Activated naive CD4-positive, alpha-beta T cell treated with anti-CD3 and anti-CD28 coated beads for 36 hours (primary cell): Measurements from ENCODE around the gene SAMD4A. TPM values are rescaled to one million over a fixed set of nuclear protein-coding genes. Genes with fewer than 3 reads are reported as not detected.
A peak's percentile ranks its signal among the peaks of the same experiment; 100 is the strongest.

ENCODE experiments used
- CTCF ChIA-PET: fragments of 350-600 bp; sonication (Branson Sonifier 250); formaldehyde crosslinking; loops from one replicate; lab custom pipeline; 2021; ENCODE audit warnings: antibody characterized with exemption; lab: Charles Lee
- DNase-seq: peaks from one replicate; pipeline ENCODE4 v3.0.0-alpha.2; 2020
- H3K27ac Mint-ChIP-seq: one replicate; pipeline ENCODE4 v1.8.0; 2021; ENCODE audit warnings: mild to moderate bottlenecking, mixed read lengths
- H3K27me3 Mint-ChIP-seq: one replicate; pipeline ENCODE4 v1.8.0; 2021; ENCODE audit warnings: low read depth, mixed read lengths
- H3K36me3 Mint-ChIP-seq: one replicate; pipeline ENCODE4 v1.8.0; 2021; ENCODE audit warnings: low read depth, mixed read lengths
- H3K4me1 Mint-ChIP-seq: one replicate; pipeline ENCODE4 v1.8.0; 2021; ENCODE audit warnings: low read depth, mixed read lengths
- H3K4me3 Mint-ChIP-seq: one replicate; pipeline ENCODE4 v1.8.0; 2021; ENCODE audit warnings: mild to moderate bottlenecking, moderate library complexity, mixed read lengths
- H3K9me3 Mint-ChIP-seq: one replicate; pipeline ENCODE4 v1.8.0; 2021; ENCODE audit warnings: mixed read lengths
- intact Hi-C: fragments of 100-400 bp; cut with micrococcal nuclease; formaldehyde crosslinking; loops from one replicate; pipeline ENCODE4 v1.15.1; 2023
- total RNA-seq, 2 experiments: library from RNA; stranded (reverse); gene quantifications; one replicate each; pipeline ENCODE4 v1.2.3, GENCODE V29; 2021

The SAMD4A gene
- total RNA-seq, 2 experiments from 2014 or later, result 4.7 to 4.9 TPM

DNA sequence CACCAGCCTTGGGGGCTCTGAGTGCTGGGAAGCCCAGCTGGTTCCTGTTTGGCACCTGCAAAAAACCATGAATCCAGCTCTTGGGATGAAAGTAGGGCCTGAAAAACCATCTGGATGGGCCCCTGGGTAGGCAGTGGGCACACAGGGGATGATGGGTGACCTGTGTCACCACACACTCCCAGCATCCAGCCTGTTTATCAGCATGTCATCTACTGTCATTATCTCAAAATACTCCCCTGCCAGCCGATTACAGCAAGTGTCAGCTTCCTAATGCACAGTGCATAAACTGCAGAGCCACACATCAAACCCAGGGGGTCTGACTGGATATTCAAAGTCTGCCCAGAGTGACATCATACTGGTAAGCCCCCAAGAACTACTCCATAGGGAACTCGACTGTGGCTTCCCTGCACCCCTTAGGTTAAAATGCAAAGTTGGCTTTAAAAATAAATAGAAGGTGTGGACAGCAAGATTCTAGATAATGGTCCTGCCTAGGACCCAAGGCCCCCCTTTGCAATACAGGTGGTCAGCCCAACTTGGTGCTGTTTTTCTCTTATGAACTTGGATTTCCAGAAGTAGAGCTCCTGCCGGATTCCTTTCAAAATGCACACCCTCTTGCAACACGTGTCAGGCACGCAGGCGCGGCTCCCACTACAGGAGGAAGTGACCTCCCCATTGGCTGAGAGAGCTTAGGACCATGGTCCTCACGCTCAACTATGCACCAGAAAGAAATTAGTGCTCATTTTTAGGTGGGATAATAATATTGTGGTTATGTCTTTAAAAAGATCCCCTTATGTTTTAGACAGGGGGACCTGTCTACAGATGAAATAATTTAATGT is 241.6 kb downstream of the SAMD4A start:
- Mint-ChIP-seq H3K9me3 (no peaks in the 10 kb centered on the region), H3K4me3 (no peak overlapping the region), H3K4me1 (peaks cover 6% of the 10 kb centered on the region), H3K27me3 (peaks cover 8% of the 10 kb centered on the region), H3K36me3 (no peaks in the 10 kb centered on the region), H3K27ac (no peak overlapping the region)
- intact Hi-C loops, result no loop called here
- CTCF ChIA-PET, result interaction anchor here (0.8 to 4.6 kb wide), 6 partner anchors 12 to 244 kb away, joined by 3 to 65 read pairs (median 4); no protein-coding TSS in a partner anchor
- DNase-seq, result no peak

DNA sequence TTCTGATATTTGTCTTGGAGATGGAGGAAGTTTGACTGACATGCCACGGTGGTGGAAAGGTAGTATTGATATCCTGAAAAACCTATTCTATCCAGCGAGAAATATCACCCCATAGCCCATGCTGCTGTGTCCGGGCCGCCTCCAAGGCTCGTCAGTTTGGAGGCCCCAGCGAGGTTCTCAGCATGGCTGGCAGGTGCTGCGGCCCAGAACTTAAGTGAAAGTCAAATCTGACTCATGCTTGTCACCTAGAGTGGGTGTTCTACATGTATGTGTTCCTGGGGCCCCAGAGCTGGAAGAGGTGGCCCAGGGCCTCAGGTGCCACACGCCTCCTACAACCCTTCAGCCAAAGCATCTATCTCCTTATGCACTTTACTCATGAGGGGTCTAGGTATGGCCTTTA is 242.8 kb downstream of the SAMD4A start:
- Mint-ChIP-seq H3K4me3 (no peak overlapping the region), H3K9me3 (no peaks in the 10 kb centered on the region), H3K4me1 (peaks cover 6% of the 10 kb centered on the region), H3K27me3 (peaks cover 2% of the 10 kb centered on the region), H3K36me3 (no peaks in the 10 kb centered on the region), H3K27ac (no peak overlapping the region)
- intact Hi-C loops, result no loop called here
- CTCF ChIA-PET, result interaction anchor here (0.6 to 1.7 kb wide), 2 partner anchors 36 to 253 kb away, joined by 4 read pairs; no protein-coding TSS in a partner anchor
- peak; percentile 7 for DNase-seq

DNA sequence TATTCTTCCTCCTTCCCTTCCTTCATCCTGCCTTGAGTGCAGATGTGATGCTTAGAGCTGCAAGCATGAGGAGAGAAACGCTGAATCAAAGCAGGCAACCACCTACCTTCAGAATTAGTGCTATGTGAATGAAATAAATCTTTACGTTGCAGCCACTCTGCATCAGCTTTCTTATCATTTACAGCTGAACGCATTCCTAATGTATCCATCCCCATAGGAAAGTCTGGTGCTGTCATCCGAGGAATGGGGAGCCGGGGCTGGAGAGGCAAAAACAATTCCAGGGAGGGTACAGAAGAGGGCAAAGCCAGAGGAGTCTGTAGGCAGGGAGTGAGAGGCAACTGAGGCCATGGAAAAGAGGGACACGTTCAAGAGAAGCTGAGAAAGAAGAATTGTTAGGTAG is 245.7 kb downstream of the SAMD4A start:
- H3K4me3 Mint-ChIP-seq, result no peak overlapping the region
- intact Hi-C loops, result no loop called here
- no peaks in the 10 kb centered on the region for H3K9me3 Mint-ChIP-seq
- no peak for DNase-seq
- no peaks in the 10 kb centered on the region for H3K27me3 Mint-ChIP-seq
- CTCF ChIA-PET, result interaction anchor here (0.6 to 3.1 kb wide), 5 partner anchors 9 to 248 kb away, joined by 3 to 15 read pairs (median 5); no protein-coding TSS in a partner anchor
- H3K4me1 Mint-ChIP-seq, result no peaks in the 10 kb centered on the region
- H3K36me3 Mint-ChIP-seq, result no peaks in the 10 kb centered on the region
- H3K27ac Mint-ChIP-seq, result no peak overlapping the region

DNA sequence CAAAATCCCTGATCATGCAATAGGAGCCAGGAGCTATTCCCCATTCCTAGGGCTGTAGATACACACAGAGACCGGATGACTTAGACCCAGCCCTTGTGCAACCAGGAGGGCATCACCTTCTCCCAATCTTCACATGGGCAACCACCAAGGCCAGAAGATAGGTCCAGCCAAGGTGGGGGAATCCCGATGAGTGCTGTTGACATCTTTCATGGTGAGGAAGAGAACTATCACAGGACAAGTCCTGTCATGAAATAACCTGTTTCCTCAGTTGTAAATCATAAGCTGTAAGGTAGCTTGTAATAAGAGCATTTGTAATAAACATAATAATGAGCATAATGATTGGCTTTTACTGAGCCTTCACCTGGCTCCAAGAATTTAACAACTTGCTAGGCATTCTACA is 246.2 kb downstream of the SAMD4A start:
- intact Hi-C loops, result no loop called here
- CTCF ChIA-PET, result interaction anchor here (0.6 to 3.1 kb wide), 6 partner anchors 9 to 249 kb away, joined by 3 to 15 read pairs (median 4); no protein-coding TSS in a partner anchor

DNA sequence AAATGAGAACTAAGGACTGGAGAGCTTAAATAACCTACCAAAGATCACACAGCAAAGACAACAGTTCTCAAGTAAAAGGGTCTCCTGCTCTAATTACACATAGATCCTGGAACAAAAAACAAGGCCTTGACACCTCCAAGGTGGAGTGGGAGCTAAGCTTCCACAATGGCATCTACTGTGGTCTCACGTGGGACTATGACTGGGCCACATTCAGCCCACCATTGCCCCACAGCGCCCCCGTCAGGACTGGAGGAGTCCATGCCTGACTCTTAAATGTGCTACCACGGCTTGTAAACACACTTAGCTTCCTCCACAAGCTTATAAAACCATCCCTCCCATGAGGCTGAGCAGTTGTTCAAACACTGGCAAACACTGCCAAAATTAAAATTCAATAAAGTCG is 247.1 kb downstream of the SAMD4A start:
- no peaks in the 10 kb centered on the region for H3K4me1 Mint-ChIP-seq
- CTCF ChIA-PET, result interaction anchor here (0.8 to 3.1 kb wide), 8 partner anchors 10 to 249 kb away, joined by 3 to 15 read pairs (median 4); no protein-coding TSS in a partner anchor
- no peaks in the 10 kb centered on the region for H3K27me3 Mint-ChIP-seq
- no peaks in the 10 kb centered on the region for H3K9me3 Mint-ChIP-seq
- no peak overlapping the region for H3K4me3 Mint-ChIP-seq
- H3K36me3 Mint-ChIP-seq, result no peaks in the 10 kb centered on the region
- intact Hi-C loops, result no loop called here
- peak; percentile 63 for DNase-seq
- H3K27ac Mint-ChIP-seq, result no peak overlapping the region

More for the DNA sequence above, 246.2 kb downstream of the SAMD4A start:
- no peak for DNase-seq
- Mint-ChIP-seq H3K9me3 (no peaks in the 10 kb centered on the region), H3K4me3 (no peak overlapping the region), H3K4me1 (no peaks in the 10 kb centered on the region), H3K27ac (no peak overlapping the region), H3K27me3 (no peaks in the 10 kb centered on the region), H3K36me3 (no peaks in the 10 kb centered on the region)

DNA sequence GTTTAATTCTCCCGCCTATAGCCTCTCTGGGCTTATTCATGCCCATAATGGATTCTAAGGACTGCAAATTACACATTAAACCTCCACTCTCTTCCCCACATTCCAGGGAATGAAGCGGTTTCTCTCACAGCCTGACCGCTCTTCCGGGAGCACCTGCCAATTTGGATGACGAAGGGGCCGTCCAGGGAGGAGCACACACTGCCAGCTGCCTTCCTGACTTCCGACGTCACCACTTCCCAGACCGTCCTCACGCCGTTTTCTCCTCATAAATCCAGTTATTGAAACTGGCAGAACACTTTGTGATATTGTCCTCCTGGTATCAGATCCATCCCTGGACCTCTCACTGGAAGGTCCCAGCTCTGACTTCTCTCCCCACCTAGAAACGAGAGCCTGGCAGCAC is 248.1 kb downstream of the SAMD4A start:
- H3K9me3 Mint-ChIP-seq, result no peaks in the 10 kb centered on the region
- H3K4me3 Mint-ChIP-seq, result no peak overlapping the region
- CTCF ChIA-PET, result interaction anchor here (0.6 to 1.7 kb wide), 2 partner anchors 40 to 86 kb away, joined by 4 read pairs; no protein-coding TSS in a partner anchor
- DNase-seq, result no peak
- no peaks in the 10 kb centered on the region for H3K27me3 Mint-ChIP-seq
- H3K36me3 Mint-ChIP-seq, result no peaks in the 10 kb centered on the region
- H3K27ac Mint-ChIP-seq, result no peak overlapping the region
- no peaks in the 10 kb centered on the region for H3K4me1 Mint-ChIP-seq
- intact Hi-C loops, result no loop called here

DNA sequence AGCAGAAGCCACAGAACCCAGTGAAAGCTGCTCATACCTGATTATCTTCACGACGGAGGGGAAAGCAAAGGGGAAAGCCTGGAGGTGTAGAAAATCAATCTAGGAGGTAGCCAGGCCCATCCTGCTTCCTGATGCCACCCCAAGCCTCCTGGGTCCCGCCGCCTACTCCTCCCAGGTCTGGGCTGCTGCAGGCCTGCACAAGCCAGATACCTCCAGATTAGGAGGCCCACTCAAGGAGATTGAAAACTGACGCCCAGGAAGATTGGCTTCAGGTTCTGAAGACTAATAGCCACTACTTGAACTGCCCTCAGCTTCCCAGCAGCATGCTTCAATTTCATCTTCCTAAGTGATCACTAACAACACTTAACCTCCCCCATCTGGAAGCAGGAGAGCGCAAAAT is 248.6 kb downstream of the SAMD4A start:
- no peak for DNase-seq
- Mint-ChIP-seq H3K4me1 (no peaks in the 10 kb centered on the region), H3K4me3 (no peak overlapping the region), H3K27me3 (no peaks in the 10 kb centered on the region), H3K9me3 (no peaks in the 10 kb centered on the region), H3K36me3 (no peaks in the 10 kb centered on the region), H3K27ac (no peak overlapping the region)
- intact Hi-C loops, result no loop called here
- CTCF ChIA-PET, result interaction anchor here (0.6 kb wide), 1 partner anchor 86 kb away, joined by 4 read pairs; no protein-coding TSS in a partner anchor

DNA sequence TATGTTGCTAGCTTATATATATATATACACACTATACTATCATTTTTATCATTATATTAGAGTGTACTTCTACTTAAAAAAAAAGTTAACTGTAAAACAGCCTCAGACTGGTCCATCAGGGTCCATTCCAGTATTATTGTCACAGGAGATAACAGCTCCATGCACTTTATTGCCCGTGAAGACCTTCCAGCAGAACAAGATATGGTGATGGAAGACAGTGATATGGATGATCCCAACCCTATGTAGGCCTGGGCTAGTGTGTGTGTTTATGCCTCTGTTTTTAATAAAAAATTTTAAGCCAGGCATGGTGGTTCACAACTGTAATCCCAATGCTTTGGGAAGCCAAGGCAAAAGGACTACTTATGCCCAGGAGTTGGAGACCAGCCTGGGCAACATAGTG is 249.5 kb downstream of the SAMD4A start:
- CTCF ChIA-PET, result interaction anchor here (0.5 to 1.4 kb wide), 2 partner anchors 37 to 169 kb away, joined by 3 read pairs; no protein-coding TSS in a partner anchor
- Mint-ChIP-seq H3K27me3 (no peaks in the 10 kb centered on the region), H3K4me1 (no peaks in the 10 kb centered on the region), H3K36me3 (no peaks in the 10 kb centered on the region), H3K9me3 (no peaks in the 10 kb centered on the region), H3K4me3 (no peak overlapping the region), H3K27ac (no peak overlapping the region)
- no peak for DNase-seq
- intact Hi-C loops, result no loop called here

DNA sequence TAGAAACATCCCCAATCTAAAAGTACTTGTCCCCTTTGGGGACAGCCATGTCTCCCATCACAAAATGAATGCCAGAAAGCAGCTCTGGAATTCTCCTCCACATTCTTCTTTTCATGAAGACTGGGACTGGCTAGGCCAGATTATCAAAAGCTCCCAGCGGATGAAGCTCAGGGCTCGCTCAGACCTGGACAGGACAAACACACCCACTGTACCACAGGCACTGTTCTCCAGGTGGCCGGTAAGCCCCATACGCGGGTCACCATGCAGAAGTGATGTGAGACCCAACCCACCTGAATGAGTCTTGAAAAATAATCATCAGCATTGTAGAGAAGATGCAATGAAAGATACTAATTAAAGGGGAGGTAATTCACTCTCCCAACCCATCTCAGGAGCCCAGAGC is 250.6 kb downstream of the SAMD4A start:
- Mint-ChIP-seq H3K4me3 (no peak overlapping the region), H3K27me3 (no peaks in the 10 kb centered on the region), H3K36me3 (no peaks in the 10 kb centered on the region), H3K9me3 (no peaks in the 10 kb centered on the region), H3K4me1 (no peaks in the 10 kb centered on the region), H3K27ac (no peak overlapping the region)
- DNase-seq, result no peak
- intact Hi-C loops, result no loop called here
- CTCF ChIA-PET, result interaction anchor here (1.3 to 2.7 kb wide), 3 partner anchors 10 to 170 kb away, joined by 3 to 10 read pairs (median 3); no protein-coding TSS in a partner anchor

DNA sequence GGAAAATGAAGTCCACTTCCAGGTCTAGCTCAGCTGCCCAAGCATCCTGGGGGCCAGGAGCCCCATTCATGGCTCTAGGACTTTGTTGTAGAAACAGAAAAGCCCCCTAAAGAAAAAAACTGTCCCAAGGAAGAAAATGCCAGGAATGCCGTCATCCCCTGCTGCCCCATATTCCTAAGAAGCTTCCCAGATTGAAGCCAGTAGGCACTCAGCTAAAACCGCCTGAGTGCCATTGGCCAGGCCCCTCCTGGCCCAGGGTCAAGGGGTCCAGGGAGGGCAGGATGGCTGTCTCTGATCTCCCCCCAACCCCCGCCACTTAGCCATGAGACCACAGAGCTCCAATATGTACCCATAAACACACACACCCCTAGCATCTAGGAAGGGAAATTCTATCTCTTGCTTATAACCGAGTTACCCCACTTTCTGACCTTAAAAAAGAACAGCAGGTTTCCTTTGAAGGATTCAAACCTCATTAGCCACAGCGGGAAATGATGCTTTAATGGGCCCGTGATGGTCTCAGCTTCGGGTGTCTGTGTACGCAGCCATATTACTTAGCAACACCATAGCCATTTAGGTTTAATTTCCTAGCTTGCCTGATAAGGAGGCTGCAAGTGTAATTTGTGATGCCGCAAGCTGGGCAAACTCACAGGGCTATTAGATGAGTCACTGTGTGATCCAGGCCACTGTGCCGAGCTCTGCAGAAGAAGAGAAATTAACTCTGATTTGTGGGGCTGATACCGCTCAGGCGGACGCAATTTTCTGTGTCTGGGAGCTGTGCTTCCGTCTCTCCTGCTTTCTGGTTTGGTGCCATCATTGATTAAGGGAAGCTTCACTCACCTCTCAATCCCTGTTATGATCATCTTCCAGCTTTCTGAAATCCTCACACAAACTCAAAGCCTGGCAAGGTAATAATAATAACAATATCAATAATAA is 251.5 kb downstream of the SAMD4A start:
- H3K4me3 Mint-ChIP-seq, result no peak overlapping the region
- no peaks in the 10 kb centered on the region for H3K27me3 Mint-ChIP-seq
- no peak overlapping the region for H3K27ac Mint-ChIP-seq
- no peak for DNase-seq
- intact Hi-C loops, result no loop called here
- CTCF ChIA-PET, result interaction anchor here (0.5 to 2.7 kb wide), 6 partner anchors 9 to 1719 kb away, joined by 3 to 10 read pairs (median 4); no protein-coding TSS in a partner anchor
- no peaks in the 10 kb centered on the region for H3K36me3 Mint-ChIP-seq
- H3K9me3 Mint-ChIP-seq, result no peaks in the 10 kb centered on the region
- H3K4me1 Mint-ChIP-seq, result no peaks in the 10 kb centered on the region

DNA sequence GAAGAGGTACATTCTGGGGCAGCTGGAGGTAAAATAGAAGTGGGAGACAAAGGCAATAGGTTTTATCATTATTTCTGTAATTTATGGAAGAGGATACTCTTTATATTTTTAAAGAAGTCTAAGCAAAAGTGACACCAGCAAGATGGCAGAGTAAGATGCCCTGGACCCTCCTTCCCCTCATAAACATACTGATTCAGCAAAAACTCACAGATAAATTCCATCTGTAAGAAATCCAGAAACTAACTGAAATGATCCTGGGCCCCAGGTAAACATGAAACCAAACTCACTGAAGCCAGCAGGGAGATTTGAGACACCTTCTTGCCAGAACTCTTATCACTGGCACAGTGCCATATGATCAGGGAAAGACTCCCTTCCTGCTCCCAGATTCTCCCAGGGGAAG is 255.8 kb downstream of the SAMD4A start:
- CTCF ChIA-PET, result no interaction called here
- no peak overlapping the region for H3K27ac Mint-ChIP-seq
- peaks cover 21% of the 10 kb centered on the region for H3K9me3 Mint-ChIP-seq
- DNase-seq, result no peak
- intact Hi-C loops, result no loop called here
- no peaks in the 10 kb centered on the region for H3K4me1 Mint-ChIP-seq
- no peaks in the 10 kb centered on the region for H3K27me3 Mint-ChIP-seq
- no peaks in the 10 kb centered on the region for H3K36me3 Mint-ChIP-seq
- H3K4me3 Mint-ChIP-seq, result no peak overlapping the region
